ENCODE measurements around the gene SLC2A4.

SLC2A4 gene

GRCh38 chr17:7284911-7285310, 3.4 kb downstream of the SLC2A4 start:
- H3K36me3 ChIP-seq (ENCODE audit: insufficient read depth, low read length) = no peaks in the 10 kb centered on the region
- peaks cover 15% of the 10 kb centered on the region for H3K27me3 ChIP-seq (ENCODE audit: insufficient read depth, low read length, poor library complexity)
- no peaks in the 10 kb centered on the region for H3K79me2 ChIP-seq (ENCODE audit: insufficient read depth, low read length)
- DNase-seq (no peak), ATAC-seq (ENCODE audit: insufficient read depth, low read depth) (no peak)
- peaks cover 26% of the 10 kb centered on the region for H3K4me1 ChIP-seq (ENCODE audit: insufficient read depth, low read length)
- H2AFZ ChIP-seq (ENCODE audit: low read depth, low read length) = no peak overlapping the region
- no peak for TF ChIP-seq CTCF (IDR thresholded peaks at IDR 0.05; ENCODE audit: borderline replicate concordance, extremely low read depth, low read length, poor library complexity, severe bottlenecking)
- TF ChIP-seq EZH2 (IDR thresholded peaks at IDR 0.05; ENCODE audit: borderline replicate concordance, low read depth, low read length, severe bottlenecking) = no peak
- no peak overlapping the region for H3K9ac ChIP-seq (ENCODE audit: low read depth, low read length)
- no peaks in the 10 kb centered on the region for H3K9me3 ChIP-seq (ENCODE audit: insufficient read depth, low read length, severe bottlenecking)
- no peak overlapping the region for H3K27ac ChIP-seq (ENCODE audit: low read length)
- no peak overlapping the region for H3K4me2 ChIP-seq (ENCODE audit: insufficient read depth, low read length)
- H3K4me3 ChIP-seq (ENCODE audit: low read depth in 1 of 2, low read length in 2 of 2) = no peak overlapping the region
- H4K20me1 ChIP-seq (ENCODE audit: insufficient read depth, low read length) = no peaks in the 10 kb centered on the region

GRCh38 chr17:7285679-7286078, 4.2 kb downstream of the SLC2A4 start:
- Histone ChIP-seq H3K79me2 (ENCODE audit: insufficient read depth, low read length) (no peaks in the 10 kb centered on the region), H2AFZ (ENCODE audit: low read depth, low read length) (no peak overlapping the region), H3K27ac (ENCODE audit: low read length) (no peak overlapping the region), H3K4me3 (ENCODE audit: low read depth in 1 of 2, low read length in 2 of 2) (no peak overlapping the region), H3K4me1 (ENCODE audit: insufficient read depth, low read length) (peaks cover 18% of the 10 kb centered on the region), H3K9me3 (ENCODE audit: insufficient read depth, low read length, severe bottlenecking) (no peaks in the 10 kb centered on the region), H3K27me3 (ENCODE audit: insufficient read depth, low read length, poor library complexity) (peaks cover 14% of the 10 kb centered on the region), H3K4me2 (ENCODE audit: insufficient read depth, low read length) (no peak overlapping the region), H4K20me1 (ENCODE audit: insufficient read depth, low read length) (no peaks in the 10 kb centered on the region), H3K36me3 (ENCODE audit: insufficient read depth, low read length) (no peaks in the 10 kb centered on the region), H3K9ac (ENCODE audit: low read depth, low read length) (no peak overlapping the region)
- ATAC-seq (ENCODE audit: insufficient read depth, low read depth) (no peak), DNase-seq (no peak)
- TF ChIP-seq EZH2 (IDR thresholded peaks at IDR 0.05; ENCODE audit: borderline replicate concordance, low read depth, low read length, severe bottlenecking) = no peak
- no peak for TF ChIP-seq CTCF (IDR thresholded peaks at IDR 0.05; ENCODE audit: borderline replicate concordance, extremely low read depth, low read length, poor library complexity, severe bottlenecking)

- Histone ChIP-seq H2AFZ (ENCODE audit: low read depth, low read length) (no peak overlapping the region), H4K20me1 (ENCODE audit: insufficient read depth, low read length) (0 out of 2 replicates have a peak, but pooled peaks cover 4% of the 10 kb centered on the region), H3K27me3 (ENCODE audit: insufficient read depth, low read length, poor library complexity) (peaks cover 30% of the 10 kb centered on the region), H3K4me3 (ENCODE audit: low read depth in 1 of 2, low read length in 2 of 2) (no peak overlapping the region), H3K79me2 (ENCODE audit: insufficient read depth, low read length) (no peaks in the 10 kb centered on the region), H3K9me3 (ENCODE audit: insufficient read depth, low read length, severe bottlenecking) (no peaks in the 10 kb centered on the region), H3K4me1 (ENCODE audit: insufficient read depth, low read length) (no peaks in the 10 kb centered on the region), H3K36me3 (ENCODE audit: insufficient read depth, low read length) (no peaks in the 10 kb centered on the region), H3K9ac (ENCODE audit: low read depth, low read length) (no peak overlapping the region), H3K27ac (ENCODE audit: low read length) (no peak overlapping the region), H3K4me2 (ENCODE audit: insufficient read depth, low read length) (no peak overlapping the region)
- ATAC-seq (ENCODE audit: insufficient read depth, low read depth) (no peak), DNase-seq (no peak)
- TF ChIP-seq EZH2 (IDR thresholded peaks at IDR 0.05; ENCODE audit: borderline replicate concordance, low read depth, low read length, severe bottlenecking) (no peak), CTCF (IDR thresholded peaks at IDR 0.05; ENCODE audit: borderline replicate concordance, extremely low read depth, low read length, poor library complexity, severe bottlenecking) (no peak)
Measured at GRCh38 chr17:7289256-7290032, 7.9 kb downstream of the SLC2A4 start.
